Esophagus squamous epithelium (tissue), 4 donors: Measurements from ENCODE around the gene CCDC51.

Experiments
- POLR2A ChIP-seq, 4 donors: fragments of 450-650 bp; IDR thresholded peaks; one replicate each; pipeline ENCODE4 v1.6.1; 2017; ENCODE audit warnings: antibody characterized with exemption in 4 of 4, mild to moderate bottlenecking in 4 of 4, moderate library complexity in 3 of 4
- TF ChIP-seq, protein P1 (sequence below), 6 experiments: fragments of 450-650 bp in 4 of 6; fragments of 200-600 bp in 2 of 6; sonication (generic) in 2 of 6; IDR thresholded peaks; one replicate each; pipeline ENCODE4 v1.5.1; 2016 to 2019; ENCODE audit warnings: antibody characterized with exemption in 6 of 6, mild to moderate bottlenecking in 4 of 6, moderate library complexity in 4 of 6

DNA sequence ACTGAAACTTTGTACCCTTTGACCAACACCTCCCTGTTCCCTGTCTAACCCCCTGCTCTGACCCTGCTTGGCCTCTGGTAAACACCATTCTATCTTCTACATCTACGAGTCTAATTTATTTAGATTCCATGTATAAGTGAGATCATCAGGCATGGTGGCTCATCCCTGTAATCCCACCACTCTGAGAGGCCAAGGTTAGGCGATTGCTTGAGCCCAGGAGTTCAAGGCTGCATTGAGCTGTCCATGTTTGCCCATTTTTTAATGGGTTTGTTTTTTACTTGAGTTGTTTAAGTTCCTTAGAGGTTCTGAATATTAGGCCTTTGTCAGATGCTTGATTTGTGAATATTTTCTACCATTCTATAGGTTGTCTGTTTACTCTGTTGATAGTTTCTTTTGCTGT is 51.0 kb downstream of the CCDC51 start:
- TF ChIP-seq, protein P1, sequence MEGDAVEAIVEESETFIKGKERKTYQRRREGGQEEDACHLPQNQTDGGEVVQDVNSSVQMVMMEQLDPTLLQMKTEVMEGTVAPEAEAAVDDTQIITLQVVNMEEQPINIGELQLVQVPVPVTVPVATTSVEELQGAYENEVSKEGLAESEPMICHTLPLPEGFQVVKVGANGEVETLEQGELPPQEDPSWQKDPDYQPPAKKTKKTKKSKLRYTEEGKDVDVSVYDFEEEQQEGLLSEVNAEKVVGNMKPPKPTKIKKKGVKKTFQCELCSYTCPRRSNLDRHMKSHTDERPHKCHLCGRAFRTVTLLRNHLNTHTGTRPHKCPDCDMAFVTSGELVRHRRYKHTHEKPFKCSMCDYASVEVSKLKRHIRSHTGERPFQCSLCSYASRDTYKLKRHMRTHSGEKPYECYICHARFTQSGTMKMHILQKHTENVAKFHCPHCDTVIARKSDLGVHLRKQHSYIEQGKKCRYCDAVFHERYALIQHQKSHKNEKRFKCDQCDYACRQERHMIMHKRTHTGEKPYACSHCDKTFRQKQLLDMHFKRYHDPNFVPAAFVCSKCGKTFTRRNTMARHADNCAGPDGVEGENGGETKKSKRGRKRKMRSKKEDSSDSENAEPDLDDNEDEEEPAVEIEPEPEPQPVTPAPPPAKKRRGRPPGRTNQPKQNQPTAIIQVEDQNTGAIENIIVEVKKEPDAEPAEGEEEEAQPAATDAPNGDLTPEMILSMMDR (IDR thresholded peaks at IDR 0.05): no peak
- TF ChIP-seq POLR2A (IDR thresholded peaks at IDR 0.05): no peak
